Hematopoietic multipotent progenitor cell treated with erythropoietin and hydrocortisone succinate and interleukin-3 and kit ligand, for 15 days (in vitro differentiated cells): ENCODE results near the gene GNB2.
"Not testable (repeated sequence)": the region's sequence is repeated elsewhere in the genome, so short reads cannot be mapped to it uniquely, and the experiment has no call there.

Experiments used
- DNase-seq: peaks from one replicate; pipeline ENCODE4 v3.0.0-alpha.2; 2015; ENCODE audit warnings: low spot score

GNB2 gene

GRCh38 chr7:100665168-100665726, 8.3 kb upstream of the GNB2 start:
- no peak for DNase-seq

- no peak for DNase-seq
These were observed 6.0 kb upstream of the GNB2 start for GRCh38 chr7:100667331-100668068.

DNA sequence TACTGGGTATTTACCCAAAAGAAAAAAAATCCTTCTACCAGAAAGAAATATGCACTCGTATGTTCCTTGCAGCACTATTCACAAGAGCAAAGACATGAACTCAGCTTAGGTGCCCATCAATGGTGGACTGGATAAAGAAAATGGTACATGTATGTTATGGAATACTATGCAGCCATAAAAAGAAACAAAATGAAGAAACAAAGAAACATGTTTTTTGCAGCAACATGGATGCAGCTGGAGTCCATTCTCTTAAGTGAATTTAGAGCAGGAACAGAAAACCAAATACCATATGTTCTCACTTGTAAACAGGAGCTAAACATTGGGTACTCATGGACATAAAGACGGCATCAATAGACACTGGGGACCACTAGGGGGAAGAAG, 5.5 kb upstream of the GNB2 start:
- DNase-seq, result no peak

- not testable (repeated sequence) for DNase-seq
These were observed 4.4 kb upstream of the GNB2 start for GRCh38 chr7:100669106-100669505.

GRCh38 chr7:100670074-100670473, 3.5 kb upstream of the GNB2 start:
- no peak for DNase-seq

DNA sequence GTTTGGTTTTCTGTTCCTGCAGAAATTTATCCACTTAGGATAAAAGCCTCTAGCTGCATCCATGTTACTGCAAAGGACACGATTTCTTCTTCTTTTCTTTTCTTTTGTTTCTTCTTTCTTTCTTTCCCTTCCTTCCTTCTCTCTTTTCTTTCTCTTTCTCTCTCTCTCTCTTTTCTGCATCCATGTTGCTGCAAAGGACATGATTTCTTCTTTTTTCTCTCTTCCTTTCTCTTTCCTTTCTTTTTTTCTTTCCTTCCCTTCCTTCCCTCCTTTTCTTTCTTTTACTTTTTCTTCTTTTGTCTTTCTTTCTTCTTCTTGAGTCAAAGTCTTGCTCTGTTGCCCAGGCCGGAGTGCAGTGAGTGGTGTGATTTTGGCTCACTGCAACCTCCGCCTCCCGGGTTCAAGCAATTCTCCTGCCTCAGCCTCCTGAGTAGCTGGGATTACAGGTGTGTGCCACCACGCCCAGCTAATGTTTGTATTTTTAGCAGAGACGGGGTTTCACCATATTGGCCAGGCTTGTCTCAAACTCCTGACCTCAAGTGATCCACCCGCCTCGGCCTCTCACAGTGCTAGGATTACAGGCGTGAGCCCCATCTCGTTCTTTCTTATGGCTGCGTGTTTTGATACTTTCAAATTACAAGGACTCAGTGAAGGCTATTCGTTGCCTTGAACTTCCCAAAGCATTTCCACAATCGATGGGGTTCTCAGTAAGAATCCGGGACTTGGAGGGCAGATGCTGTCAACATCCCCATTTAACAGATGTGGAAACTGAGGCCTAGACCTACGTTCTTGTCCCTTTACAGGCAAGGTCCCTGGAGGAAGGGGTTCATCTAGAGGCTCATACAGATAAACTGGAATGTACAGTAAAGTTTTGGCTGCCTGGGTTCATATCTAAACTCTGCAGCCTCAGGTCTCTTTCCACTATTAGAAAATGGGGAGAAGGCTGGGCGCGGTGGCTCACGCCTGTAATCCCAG, 1.9 kb upstream of the GNB2 start:
- DNase-seq, result no peak

DNA sequence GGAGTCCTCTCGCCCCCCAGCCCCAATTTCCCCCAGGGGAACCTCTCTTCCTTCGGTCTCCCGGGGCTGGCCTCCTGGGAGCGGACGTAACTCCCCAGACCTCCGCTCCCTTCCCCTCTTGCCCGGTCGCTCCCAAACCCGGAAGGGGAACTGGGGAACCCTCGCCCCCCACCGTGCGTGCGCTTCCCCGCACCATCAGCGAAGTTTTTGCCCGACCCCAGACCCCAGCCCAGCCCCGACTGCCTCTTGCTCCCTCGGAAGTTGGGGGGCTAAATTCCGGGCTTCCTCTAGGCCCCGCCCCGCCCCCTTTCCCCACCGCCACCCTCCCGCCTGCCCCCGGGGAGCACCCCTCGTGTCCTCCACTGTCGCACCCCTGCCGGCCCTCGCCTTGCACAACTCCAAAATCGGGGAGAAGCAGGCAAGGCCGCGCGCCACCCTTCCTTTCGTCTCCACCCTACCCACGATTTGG, 436 bp downstream of the GNB2 start:
- peak; percentile 58 for DNase-seq

- DNase-seq, result peak; percentile 32
These were observed 1.0 kb downstream of the GNB2 start for GRCh38 chr7:100674411-100675104.

GRCh38 chr7:100675105-100675451, 1.5 kb downstream of the GNB2 start:
- DNase-seq, result no peak

DNA sequence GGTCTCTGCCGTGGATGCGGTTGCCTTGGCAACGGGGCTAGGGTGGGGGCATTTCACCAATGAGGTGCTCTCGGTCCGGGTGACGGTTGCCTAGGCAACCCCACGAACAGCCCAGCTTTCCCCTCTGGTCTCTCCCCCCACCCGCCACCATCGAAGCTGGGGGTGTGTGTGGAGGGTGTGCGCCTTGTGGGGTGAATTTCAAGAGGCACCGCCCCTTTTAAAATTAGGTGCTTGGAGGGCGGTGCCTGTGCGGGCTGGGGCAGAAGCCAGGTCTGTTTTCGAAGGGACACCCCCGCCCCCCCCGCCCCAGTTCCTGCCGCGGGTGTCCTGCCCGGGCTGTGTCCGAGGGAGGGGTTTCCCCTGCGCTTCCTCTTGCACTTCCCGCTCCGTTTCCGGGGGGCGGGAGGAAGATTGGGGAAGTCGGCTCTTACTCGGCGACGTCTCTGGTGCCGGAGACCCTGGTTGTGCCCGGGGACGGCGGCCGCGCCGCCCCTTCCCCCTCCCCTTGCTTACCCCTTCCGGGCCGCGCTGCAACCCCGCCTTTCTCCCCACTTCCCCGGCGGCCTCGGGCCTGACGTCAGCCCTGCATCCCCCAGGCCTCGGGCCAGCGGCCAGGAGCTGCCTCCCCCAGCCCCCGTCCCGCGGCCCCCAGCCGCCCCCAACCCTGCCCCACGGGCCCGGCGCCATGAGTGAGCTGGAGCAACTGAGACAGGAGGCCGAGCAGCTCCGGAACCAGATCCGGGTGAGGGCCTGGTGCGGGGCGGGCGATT, 2.2 kb downstream of the GNB2 start:
- DNase-seq, result peak; percentile 81

DNA sequence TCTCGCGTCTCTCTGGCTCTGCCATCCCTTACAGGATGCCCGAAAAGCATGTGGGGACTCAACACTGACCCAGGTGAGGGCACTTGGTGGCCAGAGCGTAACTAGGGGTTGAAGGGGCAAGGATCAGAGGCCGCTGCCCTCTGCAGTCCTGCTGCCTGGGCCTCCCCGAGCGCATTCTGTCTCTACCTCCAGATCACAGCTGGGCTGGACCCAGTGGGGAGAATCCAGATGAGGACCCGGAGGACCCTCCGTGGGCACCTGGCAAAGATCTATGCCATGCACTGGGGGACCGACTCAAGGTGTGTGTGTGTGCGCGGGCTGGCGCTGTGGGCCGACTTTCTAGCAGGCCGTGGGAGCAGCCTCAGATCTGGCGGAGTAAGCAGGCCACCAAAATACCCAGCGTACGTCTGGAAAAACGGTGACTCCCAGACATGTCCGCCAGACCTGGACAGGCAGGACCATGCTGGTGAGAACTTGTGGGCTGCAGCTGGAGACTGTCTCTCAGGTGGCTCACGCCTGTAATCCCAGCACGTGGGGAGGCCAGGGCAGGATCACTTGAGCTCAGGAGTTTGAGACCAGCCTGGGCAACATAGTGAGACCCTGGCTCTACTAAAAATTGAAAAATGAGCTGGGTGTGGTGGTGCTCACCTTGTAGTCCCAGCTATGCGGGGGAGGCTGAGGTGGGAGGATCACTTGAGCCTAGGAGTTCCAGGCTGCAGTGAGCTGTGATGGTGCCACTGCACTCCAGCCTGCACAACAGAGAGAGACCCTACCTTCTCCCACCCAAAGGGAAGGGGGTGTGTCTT, 3.2 kb downstream of the GNB2 start:
- no peak for DNase-seq

DNA sequence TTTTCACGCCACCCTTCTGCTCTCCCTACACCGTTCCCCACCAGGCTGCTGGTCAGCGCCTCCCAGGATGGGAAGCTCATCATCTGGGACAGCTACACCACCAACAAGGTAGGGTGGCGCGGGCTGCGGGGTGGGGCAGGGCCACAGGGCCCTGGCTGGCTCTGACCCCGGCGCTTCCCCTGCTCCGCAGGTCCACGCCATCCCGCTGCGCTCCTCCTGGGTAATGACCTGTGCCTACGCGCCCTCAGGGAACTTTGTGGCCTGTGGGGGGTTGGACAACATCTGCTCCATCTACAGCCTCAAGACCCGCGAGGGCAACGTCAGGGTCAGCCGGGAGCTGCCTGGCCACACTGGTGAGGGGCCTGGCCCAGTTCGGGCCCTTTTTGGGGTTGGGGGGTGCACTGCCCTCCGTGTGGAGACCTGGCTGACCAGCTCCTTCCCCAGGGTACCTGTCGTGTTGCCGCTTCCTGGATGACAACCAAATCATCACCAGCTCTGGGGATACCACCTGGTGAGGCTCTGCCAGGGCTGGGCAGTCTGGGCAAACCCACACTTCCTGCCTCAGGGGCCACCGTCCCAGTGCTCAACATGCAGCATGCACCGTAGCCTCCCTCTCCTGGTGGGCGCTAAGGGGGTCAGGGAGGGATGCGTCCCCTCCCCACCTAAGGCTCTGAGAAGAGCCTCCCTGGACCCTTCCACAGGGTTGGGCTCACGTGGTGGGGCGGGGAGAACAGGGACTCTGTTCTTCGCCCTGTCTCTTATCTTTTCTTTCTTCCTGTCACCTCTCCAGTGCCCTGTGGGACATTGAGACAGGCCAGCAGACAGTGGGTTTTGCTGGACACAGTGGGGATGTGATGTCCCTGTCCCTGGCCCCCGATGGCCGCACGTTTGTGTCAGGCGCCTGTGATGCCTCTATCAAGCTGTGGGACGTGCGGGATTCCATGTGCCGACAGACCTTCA, 4.0 kb downstream of the GNB2 start:
- no peak for DNase-seq

DNA sequence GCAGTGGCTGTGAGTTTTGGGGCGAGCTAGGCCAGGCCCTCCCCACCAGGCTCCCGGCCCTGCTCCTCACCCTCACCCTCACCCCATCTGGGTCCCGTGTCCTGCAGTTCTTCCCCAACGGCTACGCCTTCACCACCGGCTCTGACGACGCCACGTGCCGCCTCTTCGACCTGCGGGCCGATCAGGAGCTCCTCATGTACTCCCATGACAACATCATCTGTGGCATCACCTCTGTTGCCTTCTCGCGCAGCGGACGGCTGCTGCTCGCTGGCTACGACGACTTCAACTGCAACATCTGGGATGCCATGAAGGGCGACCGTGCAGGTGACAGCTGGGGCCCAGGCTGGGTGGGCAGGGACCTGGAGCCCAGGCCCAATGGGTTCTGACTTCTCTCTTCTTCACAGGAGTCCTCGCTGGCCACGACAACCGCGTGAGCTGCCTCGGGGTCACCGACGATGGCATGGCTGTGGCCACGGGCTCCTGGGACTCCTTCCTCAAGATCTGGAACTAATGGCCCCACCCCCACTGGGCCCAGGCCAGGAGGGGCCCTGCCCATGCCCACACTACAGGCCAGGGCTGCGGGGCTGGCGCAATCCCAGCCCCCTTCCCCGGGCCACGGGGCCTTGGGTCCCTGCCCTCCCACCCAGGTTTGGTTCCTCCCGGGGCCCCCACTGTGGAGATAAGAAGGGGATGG, 4.9 kb downstream of the GNB2 start:
- no peak for DNase-seq

- DNase-seq, result no peak
These were observed 5.8 kb downstream of the GNB2 start for GRCh38 chr7:100679129-100679926.

DNA sequence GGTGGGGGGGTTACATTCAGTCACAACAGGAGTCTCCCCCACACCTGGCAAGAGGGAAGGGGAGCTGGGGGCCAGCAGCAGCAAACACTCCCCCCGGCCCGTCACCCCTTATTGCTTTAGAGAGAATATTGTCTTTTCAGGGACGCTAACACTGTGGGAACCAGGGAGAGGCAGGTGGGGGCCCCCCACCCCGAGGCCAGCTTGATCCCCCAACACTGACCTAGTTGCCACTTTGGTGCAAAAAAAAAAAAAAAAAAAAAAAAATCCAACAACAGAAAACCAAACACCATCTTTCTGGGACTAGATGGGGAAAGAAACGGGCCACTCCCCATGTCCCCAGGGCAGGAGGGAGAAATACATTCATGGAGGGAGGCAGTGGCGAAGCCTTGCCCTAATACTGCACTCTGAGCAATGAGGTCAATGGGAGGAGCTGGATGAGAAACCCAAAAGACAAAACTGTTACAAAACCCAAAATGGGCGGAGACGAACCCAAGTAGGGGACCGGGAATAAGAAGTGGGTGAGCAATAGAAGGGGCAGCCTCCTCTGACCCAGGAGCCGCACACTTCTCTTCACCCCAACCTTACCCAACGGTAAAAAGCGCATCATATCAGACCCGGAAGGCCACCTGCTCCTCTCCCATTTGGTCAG, 6.5 kb downstream of the GNB2 start:
- no peak for DNase-seq

DNA sequence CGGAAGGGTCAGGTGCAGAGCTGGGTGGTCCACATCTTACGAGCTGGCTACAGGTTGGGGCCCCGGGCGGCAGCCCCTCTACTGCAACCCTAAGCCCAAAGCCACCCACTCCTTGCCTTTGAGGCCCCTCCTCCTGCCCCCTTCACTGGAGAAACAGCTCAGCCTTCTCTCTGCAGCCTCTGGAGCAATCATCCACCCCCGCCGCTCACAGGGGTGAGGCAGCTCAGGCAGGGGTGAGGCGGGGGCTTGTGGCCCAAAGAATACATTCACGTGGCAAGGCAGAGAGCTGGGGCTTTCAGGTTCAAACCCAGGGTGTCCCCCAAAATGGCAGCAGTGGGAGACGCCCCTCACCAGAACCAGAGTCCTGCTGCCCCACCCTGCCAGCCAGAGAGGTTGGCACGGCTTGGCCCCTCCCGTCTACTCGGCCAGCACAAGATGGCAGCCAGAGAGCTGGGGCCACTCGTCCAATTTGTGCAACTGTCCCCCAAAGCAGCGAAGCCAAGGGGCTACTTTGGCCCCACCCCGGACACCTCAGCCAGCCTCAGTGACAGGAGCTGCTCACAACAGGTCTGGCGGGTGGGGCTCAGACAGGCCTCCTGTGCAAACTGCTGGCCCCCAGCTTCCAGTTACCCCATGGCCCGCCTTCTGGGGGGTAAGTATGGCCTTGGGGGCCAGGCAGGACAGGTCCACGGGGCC, 7.2 kb downstream of the GNB2 start:
- no peak for DNase-seq
